Adrenal gland (tissue), 12 donors: Measurements from ENCODE around the gene LAPTM4A. TPM values are rescaled to one million over a fixed set of nuclear protein-coding genes. Genes with fewer than 3 reads are reported as not detected.

ENCODE experiments used
- DNase-seq, 7 donors: peaks; one replicate each; pipeline ENCODE4 v3.0.0-alpha.2; 2019 to 2020
- H3K27ac ChIP-seq, 5 donors: fragments of 200-600 bp; sonication (generic) in 4 of 5; 1 replicate in 3 of 5; 2 replicates in 2 of 5; pipeline versions ENCODE4 v1.5.1 to v1.8.0; 2016 to 2020; ENCODE audit warnings: mild to moderate bottlenecking in 1 of 5
- H3K27me3 ChIP-seq: fragments of 200-600 bp; 2 replicates; pipeline ENCODE4 v1.8.0; 2021
- H3K36me3 ChIP-seq, 2 donors: fragments of 200-600 bp; replicated peaks in 1 of 2; 1 replicate in 1 of 2; 2 replicates in 1 of 2; pipeline versions ENCODE4 v1.5.1 to v1.8.0; 2018 to 2022
- H3K4me1 ChIP-seq, 2 donors: fragments of 200-600 bp; replicated peaks in 1 of 2; 1 replicate in 1 of 2; 2 replicates in 1 of 2; pipeline versions ENCODE4 v1.5.1 to v1.8.0; 2018 to 2021
- H3K4me3 ChIP-seq, 4 donors: fragments of 200-600 bp; sonication (generic) in 3 of 4; one replicate each; pipeline ENCODE4 v1.5.1; 2016 to 2018
- H3K9me3 ChIP-seq, 3 donors: fragments of 200-600 bp; sonication (generic) in 1 of 3; replicated peaks in 1 of 3; 1 replicate in 2 of 3; 2 replicates in 1 of 3; pipeline versions ENCODE4 v1.5.1 to v1.8.0; 2016 to 2021
- CTCF ChIP-seq, 6 experiments: fragments of 450-650 bp in 4 of 6; fragments of 200-600 bp in 2 of 6; sonication (generic) in 1 of 6; IDR thresholded peaks; 1 replicate in 5 of 6; 2 replicates in 1 of 6; pipeline versions ENCODE4 v1.5.1 to v1.8.0; 2016 to 2021; ENCODE audit warnings: antibody characterized with exemption in 6 of 6, mild to moderate bottlenecking in 2 of 6, moderate library complexity in 1 of 6
- POLR2A ChIP-seq, 2 donors: fragments of 450-650 bp; IDR thresholded peaks; one replicate each; pipeline ENCODE4 v1.6.1; 2017; ENCODE audit warnings: antibody characterized with exemption in 2 of 2, mild to moderate bottlenecking in 2 of 2, moderate library complexity in 1 of 2
- WGBS, 4 donors: extraction: QIAGEN DNeasy Blood & Tissue Kit in 2 of 4; methylation state at CpG; one replicate each; pipeline versions ENCODE4 v1.1.5 to v1.1.7; 2013 to 2017; 5-methylcytosine and 5-hydroxymethylcytosine counted together
- intact Hi-C, 2 donors: fragments of 100-400 bp; cut with DNase I; formaldehyde crosslinking; loops; one replicate each; pipeline versions ENCODE4 v1.14.1 to v1.15.0; 2022 to 2023
- polyA plus RNA-seq, 3 donors: library from polyadenylated mRNA; stranded (reverse); fragments of 200-250 nt in 2 of 3; fragments of 350-450 nt in 1 of 3; fragmentation: Illumina TruSeq in 1 of 3; extraction: RNeasy Lipid Tissue Mini Kit (QIAGEN cat#74804) in 1 of 3; gene quantifications; one replicate each; pipeline ENCODE4 v1.2.3, GENCODE V29; 2013 to 2014
- total RNA-seq, 9 donors: library from RNA; depleted of rRNA in 4 of 9; stranded (reverse); fragments of >200 nt in 4 of 9; fragments of 120-200 nt in 1 of 9; fragmentation: NEBNext Ultra II Directional in 1 of 9; extraction: Animal tissue kit (Norgen Biotek cat#: 25700) in 1 of 9; gene quantifications; one replicate each; pipeline versions ENCODE4 v1.1.0 to v1.2.4, GENCODE V29; 2013 to 2023
- donor health status: healthy with polysubstance abuse.
- donor health status: Bipolar disorder and iron deficiency.
- donor health status: DM: yes; HTN: yes; CAD: no.
- donor health status: DM: no; HTN: no; CAD: no.
- donor health status: DM: no; HTN: no; CAD: no.
- donor health status: DM: yes; HTN: yes; CAD: no.

LAPTM4A gene
- total and polyA plus RNA-seq, 12 donors = 58.8 to 684 (median 229) TPM

GRCh38 chr2:20062615-20063545, 11.5 kb upstream of the LAPTM4A start:
- peaks cover 7 to 8% of the 10 kb centered on the region in 2 donors for H3K4me1 ChIP-seq
- no peak for TF ChIP-seq POLR2A (IDR thresholded peaks at IDR 0.05)
- no peak for TF ChIP-seq CTCF (IDR thresholded peaks at IDR 0.05)
- DNase-seq = no peak
- no peak overlapping the region for H3K27ac ChIP-seq
- no peaks in the 10 kb centered on the region for H3K36me3 ChIP-seq
- intact Hi-C loops = no loop called here
- 78 to 85% (median 82%) methylated on average over 11 of the region's 11 CpGs for WGBS, 4 donors
- no peaks in the 10 kb centered on the region for H3K9me3 ChIP-seq
- H3K27me3 ChIP-seq = no peaks in the 10 kb centered on the region
- no peak overlapping the region for H3K4me3 ChIP-seq

GRCh38 chr2:20061940-20062339, 10.5 kb upstream of the LAPTM4A start:
- H3K36me3 ChIP-seq = no peaks in the 10 kb centered on the region
- no peaks in the 10 kb centered on the region for H3K9me3 ChIP-seq
- H3K27ac ChIP-seq = no peak overlapping the region
- TF ChIP-seq CTCF (IDR thresholded peaks at IDR 0.05) (no peak), POLR2A (IDR thresholded peaks at IDR 0.05) (no peak)
- intact Hi-C loops = no loop called here
- H3K4me3 ChIP-seq = no peak overlapping the region
- no peak for DNase-seq
- 93 to 100% (median 94%) methylated on average over 2 to 5 of the region's 5 CpGs for WGBS, 4 donors
- H3K4me1 ChIP-seq = peaks cover 7 to 8% of the 10 kb centered on the region in 2 donors
- H3K27me3 ChIP-seq = no peaks in the 10 kb centered on the region

DNA sequence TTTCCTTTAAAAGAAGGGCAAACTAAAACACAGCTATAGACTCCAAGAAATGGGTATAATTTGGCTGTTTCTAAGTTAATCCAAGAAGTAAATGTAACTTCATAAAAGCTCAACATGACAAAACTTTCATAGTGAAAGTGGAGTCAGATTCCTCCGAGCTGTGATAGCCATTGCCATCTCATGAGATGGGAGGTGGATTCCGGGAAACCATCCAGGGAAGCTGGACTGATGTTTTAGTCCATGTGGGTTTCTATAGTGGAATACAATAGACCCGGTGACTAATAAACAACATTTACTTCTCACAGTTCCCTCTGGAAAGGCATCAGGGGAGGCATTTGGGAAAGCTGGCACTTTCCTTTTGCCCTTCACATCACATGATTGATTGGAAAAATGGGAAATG, 10.0 kb upstream of the LAPTM4A start:
- Histone ChIP-seq H3K36me3 (no peaks in the 10 kb centered on the region), H3K27ac (no peak overlapping the region), H3K9me3 (no peaks in the 10 kb centered on the region), H3K4me3 (no peak overlapping the region), H3K4me1 (peaks cover 5% of the 10 kb centered on the region in 2 donors), H3K27me3 (no peaks in the 10 kb centered on the region)
- WGBS, 4 donors = 86 to 88% (median 87%) methylated on average over 3 of the region's 3 CpGs
- DNase-seq = no peak
- TF ChIP-seq CTCF (IDR thresholded peaks at IDR 0.05) (no peak), POLR2A (IDR thresholded peaks at IDR 0.05) (no peak)
- intact Hi-C loops = no loop called here

DNA sequence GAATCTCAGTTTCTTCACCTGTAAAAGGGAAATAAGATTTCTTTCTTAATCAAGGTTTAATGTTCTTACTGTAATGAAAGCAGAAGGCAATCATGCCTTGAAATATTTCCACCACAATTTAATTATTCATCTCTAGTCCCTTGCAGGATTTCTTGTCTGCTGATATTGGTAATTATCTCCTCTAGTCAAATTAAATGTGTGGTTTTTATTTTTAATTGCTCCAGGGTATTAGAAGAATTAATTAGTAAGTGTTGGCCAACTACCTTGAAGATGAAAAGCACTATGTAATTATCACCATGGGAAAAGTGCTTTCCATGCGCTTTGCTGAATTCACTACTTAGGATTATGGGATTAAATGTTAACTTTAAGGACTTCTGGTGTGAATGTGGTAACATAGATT, 8.7 kb upstream of the LAPTM4A start:
- Histone ChIP-seq H3K4me3 (no peak overlapping the region), H3K27me3 (no peaks in the 10 kb centered on the region), H3K27ac (no peak overlapping the region), H3K36me3 (no peaks in the 10 kb centered on the region), H3K9me3 (no peaks in the 10 kb centered on the region), H3K4me1 (no peaks in the 10 kb centered on the region)
- WGBS, 4 donors = 98 to 100% (median 100%) methylated on average over 1 of the region's 1 CpG
- DNase-seq = no peak
- no peak for TF ChIP-seq CTCF (IDR thresholded peaks at IDR 0.05)
- TF ChIP-seq POLR2A (IDR thresholded peaks at IDR 0.05) = no peak
- intact Hi-C loops = no loop called here
